HEK293 (cell line): Measurements from ENCODE around the gene TNNT2.

Experiments
- CTCF ChIA-PET: fragments of 350-600 bp; formaldehyde crosslinking; extraction: SDS; loops from one replicate; lab custom pipeline; 2021; ENCODE audit warnings: antibody characterized with exemption; lab: Yijun Ruan, JAX
- POLR2A ChIA-PET: fragments of 300-600 bp; formaldehyde crosslinking; extraction: SDS; loops from one replicate; lab custom pipeline; 2020; ENCODE audit warnings: antibody characterized with exemption, inconsistent platforms; lab: Yijun Ruan, JAX
- H3K27ac ChIP-seq: fragments of 200-500 bp; sonication (Bioruptor generic); 2 replicates; pipeline ENCODE4 v1.5.1; 2014; ENCODE audit warnings: low read depth, low read length, control low read depth, inconsistent platforms; ENCODE audit errors: extremely low read depth
- H3K36me3 ChIP-seq, 2 experiments: fragments of 200-500 bp in 1 of 2; sonication (Bioruptor generic) in 1 of 2; 1 replicate in 1 of 2; 2 replicates in 1 of 2; pipeline ENCODE4 v1.5.1; 2014 to 2017; ENCODE audit warnings: inconsistent platforms in 2 of 2, low read length in 2 of 2; ENCODE audit not compliant: control insufficient read depth in 2 of 2, insufficient read depth in 1 of 2
- H3K4me1 ChIP-seq: fragments of 200-500 bp; sonication (Bioruptor generic); 2 replicates; pipeline ENCODE4 v1.5.1; 2014; ENCODE audit warnings: mild to moderate bottlenecking, low read length, inconsistent platforms; ENCODE audit not compliant: control insufficient read depth, insufficient read depth
- H3K4me3 ChIP-seq: 2 replicates; pipeline ENCODE4 v1.5.1; 2011; ENCODE audit warnings: low read depth, mild to moderate bottlenecking, control low read depth, low read length, moderate library complexity
- H3K9me3 ChIP-seq: fragments of 200-500 bp; sonication (Bioruptor generic); 2 replicates; pipeline ENCODE4 v1.5.1; 2014; ENCODE audit warnings: low read depth, low read length, inconsistent platforms; ENCODE audit not compliant: control insufficient read depth, insufficient read depth
- BCL11A ChIP-seq: fragments of 450-650 bp; formaldehyde crosslinking; IDR thresholded peaks from 2 replicates; pipeline ENCODE4 v1.5.1; 2016; ENCODE audit warnings: low read depth, missing biosample characterization, missing genetic modification characterization
- EGR2 ChIP-seq: fragments of 450-650 bp; formaldehyde crosslinking; IDR thresholded peaks from 2 replicates; pipeline ENCODE4 v1.5.1; 2016; ENCODE audit warnings: low read depth, missing biosample characterization, missing genetic modification characterization
- GFI1B ChIP-seq: fragments of 450-650 bp; formaldehyde crosslinking; IDR thresholded peaks from 2 replicates; pipeline ENCODE4 v1.5.1; 2016; ENCODE audit warnings: missing biosample characterization, missing genetic modification characterization
- MYNN ChIP-seq: fragments of 450-650 bp; formaldehyde crosslinking; IDR thresholded peaks from 2 replicates; pipeline ENCODE4 v1.5.1; 2016; ENCODE audit warnings: missing biosample characterization, missing genetic modification characterization, borderline replicate concordance
- SP2 ChIP-seq: fragments of 450-650 bp; formaldehyde crosslinking; IDR thresholded peaks from 2 replicates; pipeline ENCODE4 v1.5.1; 2016; ENCODE audit warnings: missing biosample characterization, missing genetic modification characterization
- ZBTB26 ChIP-seq: fragments of 450-650 bp; formaldehyde crosslinking; optimal IDR thresholded peaks from 2 replicates; pipeline ENCODE3; 2016; ENCODE audit warnings: missing biosample characterization, mild to moderate bottlenecking, missing genetic modification characterization
- ZBTB44 ChIP-seq: fragments of 450-650 bp; IDR thresholded peaks from 2 replicates; pipeline ENCODE4 v1.5.1; 2018; ENCODE audit warnings: missing biosample characterization, mild to moderate bottlenecking, missing genetic modification characterization
- ZBTB8A ChIP-seq: fragments of 450-650 bp; formaldehyde crosslinking; IDR thresholded peaks from 2 replicates; pipeline ENCODE4 v1.5.1; 2016; ENCODE audit warnings: missing biosample characterization, missing genetic modification characterization
- ZNF157 ChIP-seq: fragments of 450-650 bp; formaldehyde crosslinking; IDR thresholded peaks from 2 replicates; pipeline ENCODE4 v1.5.1; 2016; ENCODE audit warnings: missing biosample characterization, missing genetic modification characterization
- ZNF211 ChIP-seq: fragments of 450-650 bp; formaldehyde crosslinking; IDR thresholded peaks from 2 replicates; pipeline ENCODE4 v1.5.1; 2016; ENCODE audit warnings: low read depth, missing biosample characterization, missing genetic modification characterization
- ZNF214 ChIP-seq: fragments of 450-650 bp; formaldehyde crosslinking; IDR thresholded peaks from 2 replicates; pipeline ENCODE4 v1.5.1; 2017; ENCODE audit warnings: missing biosample characterization, mild to moderate bottlenecking, missing genetic modification characterization, borderline replicate concordance
- ZNF221 ChIP-seq: fragments of 450-650 bp; formaldehyde crosslinking; IDR thresholded peaks from 2 replicates; pipeline ENCODE4 v1.5.1; 2017; ENCODE audit warnings: missing biosample characterization, missing genetic modification characterization, borderline replicate concordance
- ZNF223 ChIP-seq: fragments of 450-650 bp; formaldehyde crosslinking; IDR thresholded peaks from 2 replicates; pipeline ENCODE4 v1.5.1; 2016; ENCODE audit warnings: missing biosample characterization, missing genetic modification characterization
- ZNF37A ChIP-seq: fragments of 450-650 bp; IDR thresholded peaks from 2 replicates; pipeline ENCODE4 v1.5.1; 2018; ENCODE audit warnings: missing biosample characterization, missing genetic modification characterization
- ZNF544 ChIP-seq: fragments of 450-650 bp; formaldehyde crosslinking; IDR thresholded peaks from 2 replicates; pipeline ENCODE4 v1.5.0; 2017; ENCODE audit warnings: missing biosample characterization, missing genetic modification characterization
- ZNF701 ChIP-seq: fragments of 450-650 bp; formaldehyde crosslinking; IDR thresholded peaks from 2 replicates; pipeline ENCODE4 v1.5.1; 2016; ENCODE audit warnings: missing biosample characterization, missing genetic modification characterization
- ZNF830 ChIP-seq: fragments of 450-650 bp; IDR thresholded peaks from 2 replicates; pipeline ENCODE4 v1.5.0; 2018; ENCODE audit warnings: missing biosample characterization, missing genetic modification characterization, low read depth, mild to moderate bottlenecking, moderate library complexity
- ZSCAN5A ChIP-seq: fragments of 450-650 bp; formaldehyde crosslinking; IDR thresholded peaks from 2 replicates; pipeline ENCODE4 v1.5.1; 2016; ENCODE audit warnings: missing biosample characterization, missing genetic modification characterization
- TF ChIP-seq, protein P1 (sequence below): fragments of 450-650 bp; formaldehyde crosslinking; IDR thresholded peaks from 2 replicates; pipeline ENCODE4 v1.5.1; 2017; ENCODE audit warnings: missing biosample characterization, missing genetic modification characterization
- TF ChIP-seq, protein P2 (sequence below): fragments of 450-650 bp; formaldehyde crosslinking; IDR thresholded peaks from 2 replicates; pipeline ENCODE4 v1.5.1; 2016; ENCODE audit warnings: missing biosample characterization, missing genetic modification characterization

TNNT2 gene

GRCh38 chr1:201422026-201422425 lies 44.5 kb upstream of the TNNT2 start:
- Histone ChIP-seq H3K9me3 (no peaks in the 10 kb centered on the region), H3K4me1 (no peaks in the 10 kb centered on the region), H3K4me3 (no peak overlapping the region), H3K36me3 (no peaks in the 10 kb centered on the region), H3K27ac (no peak overlapping the region)
- POLR2A ChIA-PET, result no interaction called here
- CTCF ChIA-PET, result interaction anchor here (0.6 to 1.8 kb wide), 5 partner anchors 14 to 266 kb away, joined by 3 to 11 read pairs (median 3); no protein-coding TSS in a partner anchor
- TF ChIP-seq SP2 (tag by site-specific recombination) (no peak), BCL11A (tag by site-specific recombination) (no peak)

DNA sequence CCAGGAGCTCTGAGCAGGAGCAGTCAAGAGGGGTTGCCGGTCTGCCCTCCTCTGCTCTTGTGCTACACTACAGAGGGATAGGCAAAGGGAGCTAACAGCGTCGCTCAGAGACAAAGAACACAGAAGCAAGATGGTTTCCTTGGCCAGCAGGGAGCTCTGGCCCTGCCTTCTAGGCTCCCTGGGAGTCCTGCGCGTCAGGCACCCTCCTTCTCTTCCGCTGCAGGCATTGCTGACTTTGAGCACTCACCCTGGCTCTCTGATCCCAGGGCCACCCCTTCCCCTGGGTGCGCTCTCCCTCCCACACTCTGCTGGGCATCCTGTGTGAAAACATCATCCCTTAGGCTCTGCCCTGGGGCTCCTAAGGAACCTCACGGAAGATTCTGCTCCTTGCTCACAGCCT lies 43.6 kb upstream of the TNNT2 start:
- ChIA-PET POLR2A (no interaction called here), CTCF (interaction anchor here (1.7 to 1.8 kb wide), 2 partner anchors 15 kb away, joined by 3 to 11 read pairs; no protein-coding TSS in a partner anchor)
- Histone ChIP-seq H3K9me3 (no peaks in the 10 kb centered on the region), H3K4me3 (no peak overlapping the region), H3K36me3 (no peaks in the 10 kb centered on the region), H3K4me1 (no peaks in the 10 kb centered on the region), H3K27ac (no peak overlapping the region)
- TF ChIP-seq ZNF221 (no peak), EGR2 (tag by site-specific recombination) (no peak), ZNF544 (tag by site-specific recombination) (no peak), ZBTB44 (no peak), ZNF223 (tag by site-specific recombination) (no peak), ZBTB26 (tag by site-specific recombination) (no peak), ZNF701 (tag by site-specific recombination) (no peak), ZNF211 (tag by site-specific recombination) (no peak), ZNF830 (tag by site-specific recombination) (no peak), ZBTB8A (tag by site-specific recombination) (no peak), ZNF214 (tag by site-specific recombination) (no peak), GFI1B (tag by site-specific recombination) (no peak), MYNN (tag by site-specific recombination) (no peak), ZNF157 (tag by site-specific recombination) (no peak), ZNF37A (no peak), ZSCAN5A (tag by site-specific recombination) (no peak)
- TF ChIP-seq, protein P1, sequence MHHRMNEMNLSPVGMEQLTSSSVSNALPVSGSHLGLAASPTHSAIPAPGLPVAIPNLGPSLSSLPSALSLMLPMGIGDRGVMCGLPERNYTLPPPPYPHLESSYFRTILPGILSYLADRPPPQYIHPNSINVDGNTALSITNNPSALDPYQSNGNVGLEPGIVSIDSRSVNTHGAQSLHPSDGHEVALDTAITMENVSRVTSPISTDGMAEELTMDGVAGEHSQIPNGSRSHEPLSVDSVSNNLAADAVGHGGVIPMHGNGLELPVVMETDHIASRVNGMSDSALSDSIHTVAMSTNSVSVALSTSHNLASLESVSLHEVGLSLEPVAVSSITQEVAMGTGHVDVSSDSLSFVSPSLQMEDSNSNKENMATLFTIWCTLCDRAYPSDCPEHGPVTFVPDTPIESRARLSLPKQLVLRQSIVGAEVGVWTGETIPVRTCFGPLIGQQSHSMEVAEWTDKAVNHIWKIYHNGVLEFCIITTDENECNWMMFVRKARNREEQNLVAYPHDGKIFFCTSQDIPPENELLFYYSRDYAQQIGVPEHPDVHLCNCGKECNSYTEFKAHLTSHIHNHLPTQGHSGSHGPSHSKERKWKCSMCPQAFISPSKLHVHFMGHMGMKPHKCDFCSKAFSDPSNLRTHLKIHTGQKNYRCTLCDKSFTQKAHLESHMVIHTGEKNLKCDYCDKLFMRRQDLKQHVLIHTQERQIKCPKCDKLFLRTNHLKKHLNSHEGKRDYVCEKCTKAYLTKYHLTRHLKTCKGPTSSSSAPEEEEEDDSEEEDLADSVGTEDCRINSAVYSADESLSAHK (tag by site-specific recombination), result no peak
- TF ChIP-seq, protein P2, sequence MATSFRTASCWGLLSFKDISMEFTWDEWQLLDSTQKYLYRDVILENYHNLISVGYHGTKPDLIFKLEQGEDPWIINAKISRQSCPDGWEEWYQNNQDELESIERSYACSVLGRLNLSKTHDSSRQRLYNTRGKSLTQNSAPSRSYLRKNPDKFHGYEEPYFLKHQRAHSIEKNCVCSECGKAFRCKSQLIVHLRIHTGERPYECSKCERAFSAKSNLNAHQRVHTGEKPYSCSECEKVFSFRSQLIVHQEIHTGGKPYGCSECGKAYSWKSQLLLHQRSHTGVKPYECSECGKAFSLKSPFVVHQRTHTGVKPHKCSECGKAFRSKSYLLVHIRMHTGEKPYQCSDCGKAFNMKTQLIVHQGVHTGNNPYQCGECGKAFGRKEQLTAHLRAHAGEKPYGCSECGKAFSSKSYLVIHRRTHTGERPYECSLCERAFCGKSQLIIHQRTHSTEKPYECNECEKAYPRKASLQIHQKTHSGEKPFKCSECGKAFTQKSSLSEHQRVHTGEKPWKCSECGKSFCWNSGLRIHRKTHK (tag by site-specific recombination), result no peak
